Right atrium auricular region (tissue), 2 donors: ENCODE results near the gene MLKL. TPM values are rescaled to one million over a fixed set of nuclear protein-coding genes. Genes with fewer than 3 reads are reported as not detected.
"Not testable (repeated sequence)": the region's sequence is repeated elsewhere in the genome, so short reads cannot be mapped to it uniquely, and the experiment has no call there.

Experiments used
- DNase-seq: peaks from one replicate; pipeline ENCODE4 v3.0.0-alpha.2; 2019; ENCODE audit warnings: low spot score
- H3K27ac ChIP-seq, 2 donors: fragments of 200-600 bp; sonication (generic); 1 replicate in 1 of 2; 2 replicates in 1 of 2; pipeline ENCODE4 v1.5.1; 2016 to 2019
- H3K27me3 ChIP-seq, 2 donors: fragments of 200-600 bp; sonication (generic); one replicate each; pipeline versions ENCODE4 v1.5.1 to v1.6.0; 2017 to 2019
- H3K36me3 ChIP-seq: fragments of 200-600 bp; sonication (generic); one replicate; pipeline ENCODE4 v1.5.1; 2016
- H3K4me1 ChIP-seq, 2 donors: fragments of 200-600 bp; sonication (generic); one replicate each; pipeline versions ENCODE4 v1.5.1 to v1.6.0; 2017 to 2019
- H3K4me3 ChIP-seq, 2 donors: fragments of 200-600 bp; sonication (generic); 1 replicate in 1 of 2; 2 replicates in 1 of 2; pipeline ENCODE4 v1.5.1; 2017 to 2019; ENCODE audit warnings: mild to moderate bottlenecking in 1 of 2, moderate library complexity in 1 of 2
- H3K9me3 ChIP-seq, 2 donors: fragments of 200-600 bp; sonication (generic); one replicate each; pipeline ENCODE4 v1.5.1; 2019
- CTCF ChIP-seq, 2 donors: fragments of 200-600 bp; sonication (generic); IDR thresholded peaks; one replicate each; pipeline ENCODE4 v1.5.1; 2019; ENCODE audit warnings: antibody characterized with exemption in 2 of 2
- total RNA-seq, 2 donors: library from RNA; depleted of rRNA; stranded (reverse); fragments of >200 nt; gene quantifications; one replicate each; pipeline ENCODE4 v1.1.0, GENCODE V29; 2016

MLKL gene
- total RNA-seq, 2 donors from 2014 or later: 4.3 to 6.2 TPM

DNA sequence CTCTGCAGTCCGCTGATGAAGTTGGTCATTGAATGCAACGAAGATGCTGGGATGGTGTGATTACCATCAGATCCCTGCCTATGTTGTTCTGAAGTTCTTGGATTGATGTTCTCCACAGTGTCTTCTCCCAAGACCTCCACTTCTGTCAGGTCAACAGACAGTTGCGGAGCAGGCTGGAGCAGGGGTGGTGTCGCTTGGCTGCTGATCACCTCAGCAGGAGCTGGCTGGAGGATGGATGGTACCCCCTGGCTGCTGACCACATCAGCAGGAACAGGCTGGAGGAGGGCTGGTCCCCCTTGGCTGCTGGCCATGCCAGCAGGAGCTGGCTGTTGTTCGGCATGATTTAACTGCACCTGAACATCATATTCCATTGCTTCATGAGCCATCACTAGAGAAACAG is 39.6 kb downstream of the MLKL start:
- H3K36me3 ChIP-seq: peaks cover 48% of the 10 kb centered on the region
- no peak for DNase-seq
- H3K9me3 ChIP-seq: no peaks in the 10 kb centered on the region
- H3K4me1 ChIP-seq: peaks cover 0 to 17% of the 10 kb centered on the region in 2 donors
- H3K27ac ChIP-seq: no peak overlapping the region
- no peak for TF ChIP-seq CTCF (IDR thresholded peaks at IDR 0.05)
- H3K27me3 ChIP-seq: no peaks in the 10 kb centered on the region
- H3K4me3 ChIP-seq: no peak overlapping the region

DNA sequence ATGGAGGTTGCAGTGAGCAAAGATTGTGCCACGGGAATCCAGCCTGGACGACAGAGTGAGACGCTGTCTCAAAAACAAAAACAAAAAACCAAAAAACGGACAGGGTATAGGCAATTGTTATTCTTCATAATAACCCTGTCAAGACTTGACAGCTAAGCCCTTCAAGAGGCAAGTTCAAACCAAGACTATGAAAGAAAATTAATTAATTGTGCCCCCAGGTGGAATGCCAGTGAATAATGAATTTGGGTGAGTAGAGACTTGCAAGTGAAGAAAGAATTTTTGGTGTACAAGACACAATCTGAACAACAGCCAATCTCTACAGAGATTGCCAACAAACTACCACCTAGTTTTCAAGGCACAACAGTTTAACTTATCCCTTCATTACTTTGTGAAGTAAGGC is 40.3 kb downstream of the MLKL start:
- H3K9me3 ChIP-seq: no peaks in the 10 kb centered on the region
- peaks cover 48% of the 10 kb centered on the region for H3K36me3 ChIP-seq
- no peak for TF ChIP-seq CTCF (IDR thresholded peaks at IDR 0.05)
- no peak overlapping the region for H3K27ac ChIP-seq
- H3K4me1 ChIP-seq: peaks cover 0 to 10% of the 10 kb centered on the region in 2 donors
- H3K27me3 ChIP-seq: no peaks in the 10 kb centered on the region
- DNase-seq: no peak
- no peak overlapping the region for H3K4me3 ChIP-seq

DNA sequence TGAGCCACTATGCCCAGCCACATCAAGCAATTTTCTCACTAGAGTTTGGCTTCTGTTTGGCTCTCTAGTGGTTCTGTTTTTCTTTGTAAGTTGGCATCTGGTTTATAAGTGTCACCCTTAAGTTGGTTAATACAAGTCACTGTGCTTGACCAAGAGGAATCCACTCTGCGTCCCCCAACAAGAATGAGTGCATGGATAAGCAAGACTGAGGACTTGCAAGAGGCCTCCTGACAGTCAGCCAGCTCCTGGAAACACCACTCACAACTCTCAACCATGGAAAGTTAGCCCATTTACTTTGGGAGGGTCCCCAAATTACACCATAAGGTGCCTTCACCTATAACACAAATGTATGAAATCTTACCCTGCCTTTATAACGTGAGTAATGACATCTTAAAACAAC is 41.6 kb downstream of the MLKL start:
- no peak for DNase-seq
- Histone ChIP-seq H3K27ac (no peak overlapping the region), H3K36me3 (peaks cover 43% of the 10 kb centered on the region), H3K27me3 (no peaks in the 10 kb centered on the region), H3K4me3 (no peak overlapping the region), H3K9me3 (no peaks in the 10 kb centered on the region), H3K4me1 (peaks cover 0 to 8% of the 10 kb centered on the region in 2 donors)
- TF ChIP-seq CTCF (IDR thresholded peaks at IDR 0.05): no peak

GRCh38 chr16:74657870-74658642 is 42.6 kb downstream of the MLKL start:
- Histone ChIP-seq H3K36me3 (peaks cover 42% of the 10 kb centered on the region), H3K4me3 (no peak overlapping the region), H3K9me3 (no peaks in the 10 kb centered on the region), H3K27ac (no peak overlapping the region), H3K27me3 (no peaks in the 10 kb centered on the region), H3K4me1 (peaks cover 0 to 8% of the 10 kb centered on the region in 2 donors)
- TF ChIP-seq CTCF (IDR thresholded peaks at IDR 0.05): no peak
- no peak for DNase-seq

- Histone ChIP-seq H3K4me1 (peaks cover 0 to 8% of the 10 kb centered on the region in 2 donors), H3K27ac (no peak overlapping the region), H3K9me3 (no peaks in the 10 kb centered on the region), H3K27me3 (no peaks in the 10 kb centered on the region), H3K36me3 (peaks cover 40% of the 10 kb centered on the region), H3K4me3 (no peak overlapping the region)
- DNase-seq: no peak
- TF ChIP-seq CTCF (IDR thresholded peaks at IDR 0.05): no peak
Measured at GRCh38 chr16:74654536-74655050, 46.1 kb downstream of the MLKL start.

- not testable (repeated sequence) for H3K9me3 ChIP-seq, H3K27me3 ChIP-seq, H3K4me1 ChIP-seq, H3K4me3 ChIP-seq, H3K27ac ChIP-seq, DNase-seq
- H3K36me3 ChIP-seq: peaks cover 45% of the 10 kb centered on the region
Measured at GRCh38 chr16:74652883-74653282, 47.8 kb downstream of the MLKL start.
